ENCODE measurements around the gene HRH1.

DNA sequence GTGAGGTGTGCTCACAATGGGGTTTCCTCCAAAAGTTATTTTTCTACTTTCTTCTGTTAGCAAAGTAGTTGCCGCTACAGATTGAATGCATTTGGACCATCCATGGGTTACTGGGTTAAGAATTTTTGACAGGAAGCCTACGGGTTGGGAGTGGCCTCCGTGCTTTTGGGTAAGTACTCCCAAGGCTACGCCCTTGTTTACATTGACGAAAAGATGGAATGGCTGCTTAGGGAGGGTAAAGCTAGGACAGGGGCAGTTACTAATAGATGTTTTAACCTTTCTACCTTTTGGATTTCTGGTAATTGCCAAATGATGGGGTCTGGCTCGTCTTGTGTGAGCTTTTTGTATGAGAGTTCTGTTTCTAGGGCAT, 97.5 kb downstream of the HRH1 start:
- TF ChIP-seq CTCF (IDR thresholded peaks at IDR 0.05; ENCODE audit: low read length) (no peak), EZH2 (IDR thresholded peaks at IDR 0.05; ENCODE audit: borderline replicate concordance, low read length) (no peak)
